ENCODE measurements around the gene ZNF664.

ZNF664 gene

DNA sequence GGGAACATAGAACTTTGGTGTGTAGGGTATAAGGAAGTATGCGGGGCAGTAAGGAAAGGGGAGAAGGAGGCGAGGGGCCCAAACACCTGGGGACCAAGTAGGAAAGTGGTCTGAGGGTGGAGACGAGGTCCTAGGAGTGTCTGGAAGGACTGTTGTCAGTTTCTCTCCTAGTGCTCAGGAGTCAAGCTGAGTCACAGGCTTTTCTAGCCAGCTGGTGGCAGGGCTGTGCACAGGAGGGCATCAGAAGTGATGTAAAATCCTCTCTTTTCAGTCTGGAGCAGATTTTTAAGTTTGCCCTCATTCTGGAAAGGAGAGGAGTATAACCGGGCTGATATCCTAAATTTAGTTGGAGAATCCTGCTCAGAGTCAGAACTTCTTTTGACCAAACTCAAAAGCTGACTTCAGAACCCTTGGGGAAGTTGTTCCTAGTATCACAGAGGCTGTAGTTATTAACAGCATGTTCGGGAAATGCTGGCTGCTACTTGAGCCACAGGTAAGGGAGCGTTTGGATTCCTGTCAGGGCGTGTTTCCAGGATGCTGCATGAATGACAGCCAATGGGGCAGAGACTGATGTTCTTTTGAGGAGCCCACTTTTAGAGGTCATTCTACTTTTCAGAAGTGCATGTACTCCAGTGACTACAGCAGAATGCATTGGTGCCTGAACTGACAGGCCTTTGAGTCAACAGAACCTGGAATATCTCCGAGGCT, 19.3 kb downstream of the ZNF664 start:
- no peak for DNase-seq (ENCODE audit: extremely low read depth, low read depth)
- TF ChIP-seq CTCF (IDR thresholded peaks at IDR 0.05; ENCODE audit: low read depth, low read length), result no peak

GRCh38 chr12:123995023-123995748, 22.2 kb downstream of the ZNF664 start:
- DNase-seq (ENCODE audit: extremely low read depth, low read depth), result no peak
- no peak for TF ChIP-seq CTCF (IDR thresholded peaks at IDR 0.05; ENCODE audit: low read depth, low read length)

DNA sequence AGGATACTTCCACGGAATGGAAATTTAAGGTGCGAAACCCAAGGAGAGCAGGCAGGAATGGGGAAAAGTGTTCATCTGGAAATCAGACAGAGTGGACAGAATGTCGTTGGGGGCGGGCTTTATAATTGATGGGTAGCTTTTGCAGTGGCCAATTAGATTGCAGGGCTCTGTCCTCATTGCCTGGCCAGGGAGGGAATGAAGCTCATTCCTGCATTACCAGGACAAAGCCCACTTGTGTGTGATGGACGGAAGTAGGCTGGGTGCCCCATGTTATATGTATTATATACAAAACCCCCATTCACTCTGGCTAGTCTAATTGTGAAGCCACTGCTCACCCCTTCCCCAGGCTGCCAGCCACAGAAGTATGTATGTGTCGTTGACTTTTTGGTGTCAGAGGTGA, 23.6 kb downstream of the ZNF664 start:
- DNase-seq (ENCODE audit: extremely low read depth, low read depth), result no peak
- TF ChIP-seq CTCF (IDR thresholded peaks at IDR 0.05; ENCODE audit: low read depth, low read length), result no peak

DNA sequence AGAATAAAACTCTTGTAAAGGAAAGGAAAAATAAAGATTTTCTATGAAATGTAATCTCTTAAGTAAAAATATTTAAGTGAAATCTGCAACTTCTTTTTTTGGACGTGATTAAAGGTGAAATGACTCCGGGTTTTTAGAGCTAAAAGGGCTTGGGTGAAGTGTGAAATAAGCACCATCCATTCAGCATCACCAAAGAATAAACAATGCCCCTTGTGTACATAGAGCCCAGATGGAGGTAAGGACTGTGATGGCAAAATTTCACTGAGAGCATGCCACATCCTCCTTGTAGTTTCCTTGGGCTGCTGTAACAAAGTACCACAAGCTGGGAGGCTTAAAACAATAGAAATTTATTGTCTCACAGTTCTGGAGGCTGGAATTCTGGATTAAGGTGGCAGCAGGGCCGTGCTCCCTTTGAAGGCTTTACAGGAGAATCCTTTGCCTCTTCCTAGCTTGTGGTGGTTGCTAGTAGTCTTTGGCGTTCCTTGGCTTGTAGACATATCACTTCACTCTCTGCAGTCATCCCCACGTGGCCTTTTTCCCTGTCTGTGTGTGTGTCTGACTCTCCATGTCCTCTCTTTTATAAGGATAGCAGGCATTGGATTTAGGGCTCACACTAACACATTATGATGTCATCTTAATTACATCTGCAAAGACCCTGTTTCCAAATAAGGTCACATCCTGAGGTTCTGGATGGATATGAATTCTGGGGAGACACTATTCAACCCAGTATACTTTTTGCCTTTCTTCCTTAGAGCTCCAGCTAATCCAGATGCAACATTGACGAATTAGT, 24.2 kb downstream of the ZNF664 start:
- TF ChIP-seq CTCF (IDR thresholded peaks at IDR 0.05; ENCODE audit: low read depth, low read length), result no peak
- no peak for DNase-seq (ENCODE audit: extremely low read depth, low read depth)

- no peak for TF ChIP-seq CTCF (IDR thresholded peaks at IDR 0.05; ENCODE audit: low read depth, low read length)
- DNase-seq (ENCODE audit: extremely low read depth, low read depth), result no peak
Measured at GRCh38 chr12:123997908-123998307, 24.9 kb downstream of the ZNF664 start.

- no peak for DNase-seq (ENCODE audit: extremely low read depth, low read depth)
- no peak for TF ChIP-seq CTCF (IDR thresholded peaks at IDR 0.05; ENCODE audit: low read depth, low read length)
Measured at GRCh38 chr12:123998344-123998990, 25.5 kb downstream of the ZNF664 start.

All from AG09319 (cell line).